WTC11 (cell line): ENCODE data around the gene VEGFB.

Experiments
- ARID4B ChIP-seq: sonication (generic); formaldehyde crosslinking; IDR thresholded peaks from 2 replicates; pipeline ENCODE4 v1.8.0; 2023; ENCODE audit warnings: missing genetic modification reagents, mild to moderate bottlenecking, borderline replicate concordance
- CTCF ChIP-seq: fragments of 200-600 bp; IDR thresholded peaks from 2 replicates; pipeline ENCODE4 v1.8.0; 2022; ENCODE audit warnings: antibody characterized with exemption
- ESRRA ChIP-seq: sonication (generic); formaldehyde crosslinking; IDR thresholded peaks from 2 replicates; pipeline ENCODE4 v1.8.1; 2022; ENCODE audit warnings: mild to moderate bottlenecking, missing genetic modification reagents, borderline replicate concordance
- FOXP1 ChIP-seq: sonication (generic); formaldehyde crosslinking; IDR thresholded peaks from 2 replicates; pipeline ENCODE4 v1.8.0; 2022; ENCODE audit warnings: missing genetic modification reagents, mild to moderate bottlenecking, moderate library complexity, borderline replicate concordance
- FOXP4 ChIP-seq: sonication (generic); formaldehyde crosslinking; IDR thresholded peaks from 2 replicates; pipeline ENCODE4 v1.8.0; 2022; ENCODE audit warnings: mild to moderate bottlenecking, missing genetic modification reagents
- GRHL2 ChIP-seq: fragments of 250-450 bp; sonication (Bioruptor Pico); IDR thresholded peaks from 2 replicates; pipeline ENCODE4 v1.8.0; 2022; ENCODE audit warnings: mild to moderate bottlenecking, moderate library complexity; ENCODE audit not compliant: insufficient replicate concordance, severe bottlenecking
- HMGA2 ChIP-seq: fragments of 250-450 bp; sonication (Bioruptor Pico); IDR thresholded peaks from 2 replicates; pipeline ENCODE4 v1.4.0; 2021; ENCODE audit warnings: mild to moderate bottlenecking, moderate library complexity
- NFE2L1 ChIP-seq: sonication (generic); formaldehyde crosslinking; IDR thresholded peaks from 2 replicates; pipeline ENCODE4 v1.8.1; 2023; ENCODE audit warnings: missing genetic modification reagents
- NR2C2 ChIP-seq: sonication (generic); formaldehyde crosslinking; IDR thresholded peaks from 2 replicates; pipeline ENCODE4 v1.8.0; 2022; ENCODE audit warnings: mild to moderate bottlenecking, missing genetic modification reagents
- NR3C1 ChIP-seq: sonication (generic); formaldehyde crosslinking; conservative IDR thresholded peaks from 2 replicates; pipeline ENCODE4 v1.8.1; 2023; ENCODE audit warnings: low read depth, mild to moderate bottlenecking, missing genetic modification reagents
- TCF7 ChIP-seq: sonication (generic); formaldehyde crosslinking; IDR thresholded peaks from 2 replicates; pipeline ENCODE4 v1.8.0; 2022; ENCODE audit warnings: mild to moderate bottlenecking, low read depth, missing genetic modification reagents, moderate library complexity
- ZNF263 ChIP-seq: sonication (generic); formaldehyde crosslinking; IDR thresholded peaks from 2 replicates; pipeline ENCODE4 v1.8.1; 2022; ENCODE audit warnings: low read depth, mild to moderate bottlenecking, moderate library complexity, missing genetic modification reagents
- TF ChIP-seq, protein P1 (sequence below): fragments of 250-450 bp; sonication (Bioruptor Pico); conservative IDR thresholded peaks from 2 replicates; pipeline ENCODE4 v1.9.0; 2021; ENCODE audit warnings: mild to moderate bottlenecking
- TF ChIP-seq, protein P2 (sequence below): sonication (generic); formaldehyde crosslinking; IDR thresholded peaks from 2 replicates; pipeline ENCODE4 v1.8.0; 2022; ENCODE audit warnings: mild to moderate bottlenecking, missing genetic modification reagents

DNA sequence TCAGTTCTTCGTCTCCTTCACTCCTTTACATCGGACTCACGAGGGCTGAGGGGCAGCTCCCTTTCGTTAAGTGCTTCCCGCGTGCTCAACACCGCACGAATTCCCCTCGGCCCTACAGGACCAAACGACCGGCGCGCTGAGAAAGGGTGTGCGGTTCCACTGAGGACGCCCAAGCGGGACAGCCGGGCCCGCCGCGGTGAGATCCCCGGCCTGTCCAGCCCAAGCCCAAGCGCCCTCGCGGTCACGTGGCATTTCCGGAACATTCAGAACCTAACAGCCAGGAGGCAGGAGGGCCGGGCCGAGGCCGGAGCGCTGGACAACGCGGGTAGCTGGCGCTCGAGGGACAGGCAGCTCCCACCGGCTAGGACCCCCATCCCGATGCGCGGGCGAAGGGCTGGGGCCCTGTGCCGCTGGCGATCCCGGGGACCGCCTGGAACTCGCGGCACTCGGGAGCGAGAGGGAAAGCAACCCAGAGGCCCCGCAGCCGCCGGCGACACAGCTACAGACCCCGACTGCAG is 49.1 kb upstream of the VEGFB start:
- TF ChIP-seq ARID4B: peak; percentile 90; the same call in 1 of the 2 replicates
- no peak for TF ChIP-seq NR3C1 (CRISPR knock-in tag)
- peak; percentile 94 for TF ChIP-seq NFE2L1 (CRISPR knock-in tag)
- no peak for TF ChIP-seq ZNF263
- TF ChIP-seq CTCF: no peak
- peak; percentile 97 for TF ChIP-seq FOXP1 (CRISPR knock-in tag)
- peak; percentile 57; the same call in 1 of the 2 replicates for TF ChIP-seq NR2C2 (CRISPR knock-in tag)
- TF ChIP-seq, protein P1, sequence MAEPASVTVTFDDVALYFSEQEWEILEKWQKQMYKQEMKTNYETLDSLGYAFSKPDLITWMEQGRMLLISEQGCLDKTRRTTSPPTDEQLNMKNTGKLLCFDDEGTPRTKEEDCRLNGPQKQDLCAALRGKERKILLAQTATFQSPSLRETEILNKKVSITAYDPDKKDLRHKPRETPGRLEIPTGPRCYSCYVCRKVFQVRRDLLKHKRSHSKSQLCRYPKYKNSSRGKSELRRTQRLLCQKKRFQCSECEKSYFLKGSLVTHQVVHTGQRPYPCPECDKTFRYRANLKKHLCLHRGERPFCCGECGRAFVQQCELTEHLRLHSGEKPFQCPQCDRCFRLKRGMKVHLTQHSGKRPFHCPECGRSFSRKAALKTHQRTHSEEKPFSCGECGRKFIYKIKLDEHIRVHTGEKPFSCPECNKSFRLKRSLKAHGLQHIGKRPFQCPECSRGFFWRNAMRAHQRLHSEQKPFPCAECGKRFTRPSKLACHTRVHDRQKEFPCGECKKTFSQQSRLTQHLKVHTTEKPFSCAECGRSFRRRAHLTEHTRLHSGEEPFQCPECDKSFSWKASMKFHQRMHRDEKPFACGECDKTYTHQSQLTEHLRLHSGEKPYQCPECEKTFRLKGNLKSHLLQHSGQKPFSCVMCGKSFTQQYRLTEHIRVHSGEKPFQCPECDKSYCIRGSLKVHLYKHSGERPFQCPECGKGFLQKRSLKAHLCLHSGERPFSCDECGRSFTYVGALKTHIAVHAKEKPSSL (CRISPR knock-in tag): no peak
- TF ChIP-seq, protein P2, sequence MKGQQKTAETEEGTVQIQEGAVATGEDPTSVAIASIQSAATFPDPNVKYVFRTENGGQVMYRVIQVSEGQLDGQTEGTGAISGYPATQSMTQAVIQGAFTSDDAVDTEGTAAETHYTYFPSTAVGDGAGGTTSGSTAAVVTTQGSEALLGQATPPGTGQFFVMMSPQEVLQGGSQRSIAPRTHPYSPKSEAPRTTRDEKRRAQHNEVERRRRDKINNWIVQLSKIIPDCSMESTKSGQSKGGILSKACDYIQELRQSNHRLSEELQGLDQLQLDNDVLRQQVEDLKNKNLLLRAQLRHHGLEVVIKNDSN (CRISPR knock-in tag): peak; percentile 96
- peak; percentile 80; the same call in 1 of the 2 replicates for TF ChIP-seq ESRRA
- TF ChIP-seq FOXP4 (CRISPR knock-in tag): peak; percentile 98
- TF ChIP-seq HMGA2: no peak
- peak; percentile 88; the same call in 1 of the 2 replicates for TF ChIP-seq TCF7 (CRISPR knock-in tag)
- TF ChIP-seq GRHL2 (CRISPR knock-in tag): no peak
